T-cell (primary cell): ENCODE measurements around the gene SMAD6. TPM values are rescaled to one million over a fixed set of nuclear protein-coding genes. Genes with fewer than 3 reads are reported as not detected.

Experiments
- ATAC-seq, 4 experiments: fragments of 200-7000 bp in 3 of 4; fragments of 150-1000 bp in 1 of 4; cut with Tn5 transposase; replicated peaks in 1 of 4; 1 replicate in 3 of 4; 2 replicates in 1 of 4; pipeline ENCODE4 v1.10.0; 2021; ENCODE audit warnings: moderate library complexity in 3 of 4, mild to moderate bottlenecking in 2 of 4, moderate number of reproducible peaks in 1 of 4
- CTCF ChIA-PET, 2 donors: fragments of 300-600 bp; sonication (Branson Sonifier 250); formaldehyde crosslinking; loops; one replicate each; lab custom pipeline; 2022; ENCODE audit warnings: antibody characterized with exemption in 2 of 2; lab: Charles Lee
- POLR2A ChIA-PET, 2 donors: fragments of 300-600 bp; sonication (Branson Sonifier 250); formaldehyde crosslinking; loops; one replicate each; lab custom pipeline; 2022; ENCODE audit warnings: antibody characterized with exemption in 2 of 2; lab: Charles Lee
- DNase-seq, 35 experiments: peaks; one replicate each; pipeline versions ENCODE4 v3.0.0 to v3.0.0-alpha.2; 2013 to 2023
- H3K27ac ChIP-seq: one replicate; pipeline ENCODE4 v1.5.1; 2013; ENCODE audit warnings: low read length
- H3K27me3 ChIP-seq, 2 experiments: replicated peaks in 1 of 2; 1 replicate in 1 of 2; 2 replicates in 1 of 2; pipeline versions ENCODE4 v1.6.1 to v1.7.0; 2013; ENCODE audit warnings: low read length in 1 of 2, mixed read lengths in 1 of 2; ENCODE audit not compliant: control insufficient read depth in 2 of 2, insufficient read depth in 2 of 2; ENCODE audit errors: extremely low read depth in 1 of 2
- H3K36me3 ChIP-seq, 2 donors: 1 replicate in 1 of 2; 2 replicates in 1 of 2; pipeline versions ENCODE4 v1.6.1 to v1.7.0; 2013; ENCODE audit warnings: low read length in 1 of 2; ENCODE audit not compliant: control insufficient read depth in 2 of 2, insufficient read depth in 1 of 2; ENCODE audit errors: extremely low read depth in 1 of 2
- H3K4me1 ChIP-seq, 2 experiments: 1 replicate in 1 of 2; 2 replicates in 1 of 2; pipeline versions ENCODE4 v1.6.1 to v1.7.0; 2013; ENCODE audit warnings: low read length in 2 of 2, mixed read lengths in 1 of 2; ENCODE audit not compliant: insufficient read depth in 2 of 2, control insufficient read depth in 1 of 2; ENCODE audit errors: extremely low read depth in 1 of 2
- H3K4me3 ChIP-seq, 2 donors: 1 replicate in 1 of 2; 2 replicates in 1 of 2; pipeline versions ENCODE4 v1.5.1 to v1.7.0; 2013; ENCODE audit warnings: mild to moderate bottlenecking in 2 of 2, low read length in 1 of 2, moderate library complexity in 1 of 2; ENCODE audit not compliant: control insufficient read depth in 1 of 2; ENCODE audit errors: extremely low read depth in 1 of 2
- H3K9me3 ChIP-seq: 2 replicates; pipeline ENCODE4 v1.7.0; 2013
- H3K27ac Mint-ChIP-seq, 2 donors: one replicate each; pipeline ENCODE4 v1.8.0; 2020 to 2021; ENCODE audit warnings: mild to moderate bottlenecking in 2 of 2, mixed read lengths in 2 of 2
- H3K27me3 Mint-ChIP-seq, 2 donors: one replicate each; pipeline ENCODE4 v1.8.0; 2021 to 2022; ENCODE audit warnings: mixed read lengths in 2 of 2
- H3K36me3 Mint-ChIP-seq: one replicate; pipeline ENCODE4 v1.8.0; 2021; ENCODE audit warnings: mixed read lengths
- H3K4me1 Mint-ChIP-seq, 3 donors: one replicate each; pipeline ENCODE4 v1.8.0; 2020 to 2022; ENCODE audit warnings: mixed read lengths in 3 of 3, mild to moderate bottlenecking in 1 of 3
- H3K4me3 Mint-ChIP-seq, 3 donors: one replicate each; pipeline ENCODE4 v1.8.0; 2020 to 2022; ENCODE audit warnings: mild to moderate bottlenecking in 3 of 3, mixed read lengths in 3 of 3, moderate library complexity in 3 of 3
- H3K9me3 Mint-ChIP-seq, 3 donors: one replicate each; pipeline ENCODE4 v1.8.0; 2020 to 2022; ENCODE audit warnings: mixed read lengths in 3 of 3
- WGBS: methylation state at CpG from one replicate; pipeline ENCODE4 v1.1.5; 2013; ENCODE audit warnings: missing lambda C conversion rate; ENCODE audit not compliant: insufficient coverage; 5-methylcytosine and 5-hydroxymethylcytosine counted together
- total RNA-seq, 35 experiments: library from RNA in 6 of 35; stranded (reverse) in 6 of 35; fragments of 120-200 nt in 1 of 35; gene quantifications; one replicate each; pipeline versions ENCODE4 v1.2.1 to v1.2.4 and lab custom pipeline; 2013 to 2026

Gene SMAD6
- total RNA-seq, 5 donors from 2014 or later (not counting 1 experiment from before 2014, with no cell fraction given) = 0.13 to 0.55 (median 0.33) TPM

- H3K4me1 Mint-ChIP-seq = peaks cover 8 to 19% (median 18%) of the 10 kb centered on the region in 3 donors
- DNase-seq (peak in 18 of 35 experiments; percentile 4 to 43 (median 22)), ATAC-seq (peak in 3 of 4 experiments; percentile 52 to 73 (median 58))
- WGBS = 82% methylated on average over 14 of the region's 27 CpGs
- no peak overlapping the region for H3K27ac ChIP-seq
- H3K27me3 ChIP-seq = peaks cover 0 to 11% of the 10 kb centered on the region in 2 experiments
- ChIA-PET CTCF (no interaction called here), POLR2A (interaction anchor here in 1 of 2 donors (0.6 kb wide), 1 partner anchor 25 kb away, joined by 4 read pairs; no protein-coding TSS in a partner anchor)
- H3K27ac Mint-ChIP-seq = no peak overlapping the region
- no peaks in the 10 kb centered on the region for H3K9me3 Mint-ChIP-seq
- no peak overlapping the region for H3K4me3 Mint-ChIP-seq
- H3K4me3 ChIP-seq = no peak overlapping the region
- H3K9me3 ChIP-seq = no peaks in the 10 kb centered on the region
- peaks cover 8 to 10% of the 10 kb centered on the region in 2 experiments for H3K4me1 ChIP-seq
- no peaks in the 10 kb centered on the region for H3K36me3 Mint-ChIP-seq
- H3K27me3 Mint-ChIP-seq = no peaks in the 10 kb centered on the region
- H3K36me3 ChIP-seq = no peaks in the 10 kb centered on the region
Observed at GRCh38 chr15:66673410-66674322, 28.4 kb upstream of the SMAD6 start.

DNA sequence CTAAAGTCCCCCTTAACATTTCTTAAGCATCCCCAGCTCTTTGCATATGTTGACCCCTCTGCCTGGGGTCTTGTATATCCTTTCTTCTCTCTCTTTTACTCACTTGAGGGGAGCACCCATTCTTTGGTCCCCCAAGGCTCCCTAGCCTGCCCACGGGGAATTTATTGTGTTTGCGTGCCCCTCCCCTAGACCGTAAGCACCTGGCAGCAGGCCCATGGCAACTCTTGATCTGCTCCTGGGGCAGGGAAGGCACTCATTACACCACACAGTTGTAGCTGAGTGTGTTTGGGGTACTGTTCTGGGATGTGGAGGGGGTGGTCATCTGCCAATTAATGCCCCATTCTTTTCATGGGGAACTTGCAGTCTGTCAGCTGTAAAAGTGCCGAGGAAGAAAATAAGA is 27.3 kb upstream of the SMAD6 start:
- DNase-seq = no peak
- H3K4me1 ChIP-seq = peaks cover 8 to 10% of the 10 kb centered on the region in 2 experiments
- no peak overlapping the region for H3K4me3 Mint-ChIP-seq
- peaks cover 0 to 7% of the 10 kb centered on the region in 2 experiments for H3K27me3 ChIP-seq
- no CpG with 5 or more reads among the region's 4 CpGs for WGBS
- no peak overlapping the region for H3K27ac ChIP-seq
- no peaks in the 10 kb centered on the region for H3K9me3 Mint-ChIP-seq
- no peaks in the 10 kb centered on the region for H3K36me3 Mint-ChIP-seq
- no peak overlapping the region for H3K27ac Mint-ChIP-seq
- ChIA-PET POLR2A (no interaction called here), CTCF (no interaction called here)
- H3K27me3 Mint-ChIP-seq = no peaks in the 10 kb centered on the region
- H3K4me1 Mint-ChIP-seq = peaks cover 8 to 19% (median 18%) of the 10 kb centered on the region in 3 donors
- no peaks in the 10 kb centered on the region for H3K9me3 ChIP-seq
- ATAC-seq = no peak
- no peaks in the 10 kb centered on the region for H3K36me3 ChIP-seq
- no peak overlapping the region for H3K4me3 ChIP-seq

DNA sequence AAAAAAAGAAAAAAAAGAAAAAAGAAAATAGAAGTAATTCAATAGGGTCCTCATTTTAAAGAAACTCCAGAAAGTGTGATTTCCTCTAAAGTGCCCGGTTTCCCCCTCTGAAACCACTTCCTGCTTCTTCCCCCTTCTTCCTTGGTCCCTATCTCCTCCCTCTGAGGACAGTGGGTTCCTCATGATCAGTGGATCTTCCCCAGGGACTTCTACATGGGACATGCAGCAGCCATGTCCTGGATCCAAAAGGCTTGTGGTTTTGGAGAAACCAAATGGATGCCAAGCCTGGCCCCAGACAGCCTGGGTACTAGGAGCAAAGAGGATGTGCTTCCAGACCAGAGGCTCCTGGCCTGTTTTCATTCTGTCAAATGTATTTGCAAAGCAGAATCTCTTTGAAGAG is 26.6 kb upstream of the SMAD6 start:
- Histone ChIP-seq H3K9me3 (no peaks in the 10 kb centered on the region), H3K4me1 (peaks cover 8 to 10% of the 10 kb centered on the region in 2 experiments), H3K27me3 (peaks cover 0 to 4% of the 10 kb centered on the region in 2 experiments), H3K36me3 (no peaks in the 10 kb centered on the region), H3K4me3 (no peak overlapping the region), H3K27ac (no peak overlapping the region)
- DNase-seq = no peak
- no peak overlapping the region for H3K27ac Mint-ChIP-seq
- H3K27me3 Mint-ChIP-seq = no peaks in the 10 kb centered on the region
- H3K9me3 Mint-ChIP-seq = no peaks in the 10 kb centered on the region
- ChIA-PET POLR2A (interaction anchor here in 1 of 2 donors (0.6 kb wide), 1 partner anchor 17 kb away, joined by 3 read pairs; no protein-coding TSS in a partner anchor), CTCF (no interaction called here)
- no peaks in the 10 kb centered on the region for H3K36me3 Mint-ChIP-seq
- H3K4me3 Mint-ChIP-seq = no peak overlapping the region
- ATAC-seq = no peak
- whole genome bisulfite sequencing = no CpG with 5 or more reads among the region's 1 CpG
- H3K4me1 Mint-ChIP-seq = peaks cover 8 to 19% (median 18%) of the 10 kb centered on the region in 3 donors

DNA sequence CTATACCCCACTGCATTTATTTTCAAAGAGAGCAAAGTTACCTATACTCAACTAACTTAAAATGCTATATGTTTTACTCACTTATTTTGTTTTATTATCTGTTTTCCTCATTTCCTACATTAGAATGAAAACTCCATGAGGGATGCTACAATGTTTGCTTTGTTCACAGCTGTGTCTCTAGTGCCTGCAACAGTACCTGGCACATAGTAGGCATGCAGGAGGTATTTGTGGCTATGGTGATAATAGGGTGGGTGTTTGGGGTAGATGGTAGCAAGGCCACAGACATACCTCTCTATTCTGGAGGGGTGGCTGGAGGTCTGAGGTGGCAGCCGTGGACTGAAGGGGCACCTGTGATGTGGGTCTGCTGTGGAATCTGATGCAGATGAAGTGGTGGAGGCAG is 24.7 kb upstream of the SMAD6 start:
- WGBS = no CpG with 5 or more reads among the region's 1 CpG
- DNase-seq (no peak), ATAC-seq (no peak)
- Mint-ChIP-seq H3K36me3 (no peaks in the 10 kb centered on the region), H3K4me1 (peaks cover 8 to 19% (median 18%) of the 10 kb centered on the region in 3 donors), H3K27me3 (no peaks in the 10 kb centered on the region), H3K4me3 (no peak overlapping the region), H3K9me3 (peaks cover 5 to 9% (median 7%) of the 10 kb centered on the region in 3 donors), H3K27ac (no peak overlapping the region)
- Histone ChIP-seq H3K4me1 (peaks cover 8 to 10% of the 10 kb centered on the region in 2 experiments), H3K4me3 (no peak overlapping the region), H3K27me3 (no peaks in the 10 kb centered on the region), H3K36me3 (peaks cover 0 to 4% of the 10 kb centered on the region in 2 donors), H3K9me3 (no peaks in the 10 kb centered on the region), H3K27ac (no peak overlapping the region)
- CTCF ChIA-PET = no interaction called here
- POLR2A ChIA-PET = no interaction called here

GRCh38 chr15:66679061-66679656 is 22.9 kb upstream of the SMAD6 start:
- H3K4me1 ChIP-seq = peaks cover 5 to 8% of the 10 kb centered on the region in 2 experiments
- no peak overlapping the region for H3K4me3 ChIP-seq
- H3K4me3 Mint-ChIP-seq = no peak overlapping the region
- H3K36me3 Mint-ChIP-seq = no peaks in the 10 kb centered on the region
- no peak for DNase-seq
- ATAC-seq = no peak
- H3K27me3 ChIP-seq = no peaks in the 10 kb centered on the region
- peaks cover 0 to 4% of the 10 kb centered on the region in 2 donors for H3K36me3 ChIP-seq
- no CpG with 5 or more reads among the region's 4 CpGs for WGBS
- peaks cover 8 to 12% (median 10%) of the 10 kb centered on the region in 3 donors for H3K4me1 Mint-ChIP-seq
- no peak overlapping the region for H3K27ac Mint-ChIP-seq
- no peaks in the 10 kb centered on the region for H3K27me3 Mint-ChIP-seq
- H3K27ac ChIP-seq = no peak overlapping the region
- H3K9me3 ChIP-seq = no peaks in the 10 kb centered on the region
- POLR2A ChIA-PET = no interaction called here
- CTCF ChIA-PET = no interaction called here
- H3K9me3 Mint-ChIP-seq = peaks cover 5 to 9% (median 7%) of the 10 kb centered on the region in 3 donors

DNA sequence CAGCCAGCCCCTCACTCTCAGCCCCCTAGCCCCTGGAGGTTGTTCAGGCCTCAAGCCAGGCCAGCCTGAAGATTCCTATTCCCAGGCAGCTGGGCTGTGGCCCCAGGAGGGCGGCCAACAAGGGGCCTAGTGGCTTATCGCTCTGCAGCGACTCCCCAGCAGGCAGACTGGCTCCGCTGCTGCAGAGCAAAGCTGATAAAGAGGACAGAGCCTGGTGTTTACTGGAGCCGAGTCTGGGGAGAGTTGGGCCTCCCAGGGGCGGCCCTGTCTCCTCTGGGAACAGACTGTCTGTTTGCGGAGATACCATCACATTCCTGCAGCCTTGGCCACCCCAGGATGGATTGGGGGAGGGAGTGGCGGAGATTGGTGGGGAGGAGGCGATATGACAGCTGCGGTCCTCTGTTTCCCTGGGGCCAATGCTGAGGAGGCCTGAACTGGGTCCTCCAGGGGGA is 22.4 kb upstream of the SMAD6 start:
- no peak overlapping the region for H3K27ac Mint-ChIP-seq
- H3K27ac ChIP-seq = no peak overlapping the region
- ATAC-seq = no peak
- POLR2A ChIA-PET = no interaction called here
- peaks cover 0 to 4% of the 10 kb centered on the region in 2 donors for H3K36me3 ChIP-seq
- no peaks in the 10 kb centered on the region for H3K27me3 Mint-ChIP-seq
- H3K9me3 ChIP-seq = no peaks in the 10 kb centered on the region
- 96% methylated on average over 4 of the region's 10 CpGs for WGBS
- no peak overlapping the region for H3K4me3 ChIP-seq
- CTCF ChIA-PET = no interaction called here
- DNase-seq = no peak
- H3K4me3 Mint-ChIP-seq = no peak overlapping the region
- H3K27me3 ChIP-seq = no peaks in the 10 kb centered on the region
- no peaks in the 10 kb centered on the region for H3K36me3 Mint-ChIP-seq
- peaks cover 3 to 4% of the 10 kb centered on the region in 2 experiments for H3K4me1 ChIP-seq
- H3K4me1 Mint-ChIP-seq = peaks cover 5 to 8% (median 7%) of the 10 kb centered on the region in 3 donors
- peaks cover 5 to 9% (median 7%) of the 10 kb centered on the region in 3 donors for H3K9me3 Mint-ChIP-seq
